ENCODE data around the gene ACTL10.

GRCh38 chr20:33650111-33650752, 16.5 kb upstream of the ACTL10 start:
- TF ChIP-seq HOXB5 (CRISPR knock-in tag; IDR thresholded peaks at IDR 0.05) (no peak), CTCF (IDR thresholded peaks at IDR 0.05) (no peak), RAD21 (conservative IDR thresholded peaks at IDR 0.05 in 1 of 2, IDR thresholded peaks at IDR 0.05 in 1 of 2) (no peak), POLR2A (IDR thresholded peaks at IDR 0.05; ENCODE audit: low read length) (no peak), SMC3 (IDR thresholded peaks at IDR 0.05) (no peak), EP300 (IDR thresholded peaks at IDR 0.05) (no peak)

Measured in A549 (cell line).